GM13976 (cell line): ENCODE measurements around the gene MEGF11.

Experiments used
- DNase-seq: peaks from one replicate; pipeline ENCODE4 v3.0.0; 2012; ENCODE audit warnings: low spot score
- in situ Hi-C: fragments of 300-500 bp; cut with MboI; formaldehyde crosslinking; loops from one replicate; pipeline ENCODE4 v1.12.0; 2022; ENCODE audit warnings: low sequenced_read_pairs, mixed read lengths, inconsistent platforms; ENCODE audit not compliant: unreplicated experiment
- TF ChIP-seq, protein P1 (sequence below): IDR thresholded peaks from 2 replicates; pipeline ENCODE4 v1.5.1; 2012; ENCODE audit warnings: borderline replicate concordance, mild to moderate bottlenecking; ENCODE audit not compliant: insufficient read depth; ENCODE audit errors: extremely low read depth, missing control alignments, control extremely low read depth

Gene MEGF11

DNA sequence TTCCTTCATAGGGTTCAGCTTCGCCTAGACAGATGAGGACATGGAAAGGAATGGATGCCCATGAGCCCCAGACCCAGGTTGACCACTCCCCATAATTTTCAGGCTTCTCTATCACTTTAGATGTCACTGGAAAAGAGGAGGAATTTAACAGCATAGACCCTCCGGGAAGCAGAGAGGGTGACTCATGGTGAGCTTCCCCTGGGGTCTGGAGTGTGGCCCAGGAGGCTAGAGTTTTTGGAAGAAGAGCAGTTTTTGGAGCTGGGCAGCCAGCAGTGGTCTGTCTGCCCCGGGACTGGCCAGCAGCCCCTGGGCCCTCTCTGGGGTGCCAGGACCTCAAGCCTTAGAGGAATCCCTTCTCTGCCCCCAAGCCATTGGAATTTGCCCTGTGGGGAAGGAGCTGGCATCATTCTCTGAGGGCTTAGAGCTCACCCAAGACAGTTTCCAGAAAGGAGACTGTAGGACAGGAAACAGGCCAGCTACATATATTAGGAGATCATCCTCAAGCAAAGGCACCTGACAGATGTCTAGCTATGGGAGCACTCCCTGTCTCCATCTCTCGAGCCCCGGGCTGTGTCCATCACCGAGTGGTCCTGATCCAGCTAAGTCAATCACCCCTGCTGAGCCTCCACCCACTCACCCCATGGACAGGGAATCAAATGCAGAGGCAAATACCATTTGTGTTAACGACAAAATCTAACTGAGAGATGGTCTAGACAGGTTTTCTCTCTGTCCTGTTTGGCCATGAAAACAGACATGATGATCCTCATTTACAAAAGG, 67.3 kb downstream of the MEGF11 start:
- no peak for DNase-seq
- TF ChIP-seq, protein P1, sequence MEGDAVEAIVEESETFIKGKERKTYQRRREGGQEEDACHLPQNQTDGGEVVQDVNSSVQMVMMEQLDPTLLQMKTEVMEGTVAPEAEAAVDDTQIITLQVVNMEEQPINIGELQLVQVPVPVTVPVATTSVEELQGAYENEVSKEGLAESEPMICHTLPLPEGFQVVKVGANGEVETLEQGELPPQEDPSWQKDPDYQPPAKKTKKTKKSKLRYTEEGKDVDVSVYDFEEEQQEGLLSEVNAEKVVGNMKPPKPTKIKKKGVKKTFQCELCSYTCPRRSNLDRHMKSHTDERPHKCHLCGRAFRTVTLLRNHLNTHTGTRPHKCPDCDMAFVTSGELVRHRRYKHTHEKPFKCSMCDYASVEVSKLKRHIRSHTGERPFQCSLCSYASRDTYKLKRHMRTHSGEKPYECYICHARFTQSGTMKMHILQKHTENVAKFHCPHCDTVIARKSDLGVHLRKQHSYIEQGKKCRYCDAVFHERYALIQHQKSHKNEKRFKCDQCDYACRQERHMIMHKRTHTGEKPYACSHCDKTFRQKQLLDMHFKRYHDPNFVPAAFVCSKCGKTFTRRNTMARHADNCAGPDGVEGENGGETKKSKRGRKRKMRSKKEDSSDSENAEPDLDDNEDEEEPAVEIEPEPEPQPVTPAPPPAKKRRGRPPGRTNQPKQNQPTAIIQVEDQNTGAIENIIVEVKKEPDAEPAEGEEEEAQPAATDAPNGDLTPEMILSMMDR = no peak
- in situ Hi-C loops = loop anchor here (25.0 kb wide), 1 partner anchor 549 kb away; no protein-coding TSS in a partner anchor

DNA sequence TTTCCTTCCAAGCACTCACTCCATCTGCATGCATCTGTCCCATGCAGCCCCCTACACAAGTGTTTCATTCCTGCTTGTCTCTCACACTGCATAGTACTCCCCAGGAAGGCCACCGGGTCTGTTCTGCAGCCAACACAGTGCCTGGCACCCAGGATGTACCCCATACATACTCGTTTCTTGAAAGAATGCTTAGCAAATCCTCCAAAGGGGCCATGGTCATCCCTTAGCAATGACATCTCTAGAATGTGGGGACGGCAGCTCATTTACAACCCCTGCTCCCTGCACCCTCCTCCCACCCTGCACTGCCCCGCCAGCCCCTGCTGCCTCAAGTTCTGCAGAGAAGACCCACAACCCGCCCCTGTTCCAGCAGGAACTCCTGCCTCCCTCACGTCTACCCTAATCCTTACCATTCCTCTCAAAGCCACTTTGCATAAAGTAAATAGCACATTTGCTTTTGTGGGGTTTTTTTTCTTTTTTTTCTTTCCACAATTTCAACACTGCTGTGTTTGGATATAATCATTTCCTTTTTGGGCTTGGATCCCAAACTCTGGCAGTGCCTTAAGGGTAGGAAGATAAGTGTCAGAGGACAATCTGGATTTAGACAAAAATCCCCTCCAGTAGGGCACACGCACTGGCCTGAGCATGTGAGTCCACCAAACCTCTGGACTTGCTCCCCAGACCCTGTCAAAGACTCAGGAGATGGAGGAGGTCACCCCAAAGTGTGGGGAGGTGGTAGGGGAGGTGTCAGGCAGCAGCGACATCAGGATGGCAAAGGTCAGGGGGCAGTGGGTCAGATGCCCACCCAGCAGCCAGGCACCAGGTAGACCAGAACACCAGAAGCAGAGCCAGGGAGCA, 68.4 kb downstream of the MEGF11 start:
- in situ Hi-C loops = loop anchor here (25.0 kb wide), 1 partner anchor 548 kb away; no protein-coding TSS in a partner anchor
- TF ChIP-seq, protein P1 = no peak
- DNase-seq = no peak

DNA sequence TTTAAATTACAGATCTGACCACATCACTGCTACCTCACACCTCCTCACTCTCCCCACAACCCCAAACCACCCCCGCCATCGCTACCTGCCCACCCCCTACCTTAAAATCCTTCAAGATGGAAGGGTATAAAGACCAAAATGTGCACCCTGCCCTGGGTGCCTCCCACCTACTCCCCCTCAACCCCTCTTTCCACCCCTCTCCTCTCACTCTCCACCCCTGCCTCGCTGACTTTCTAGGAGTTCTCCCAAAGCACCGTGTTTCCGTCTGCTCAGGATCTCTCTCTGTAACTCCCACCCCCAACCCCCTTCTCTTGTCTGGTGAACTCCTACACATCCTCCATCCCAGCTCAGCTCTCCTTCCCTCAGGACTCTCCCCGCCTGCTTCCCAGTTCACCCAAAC, 69.1 kb downstream of the MEGF11 start:
- DNase-seq = no peak
- TF ChIP-seq, protein P1 = no peak
- in situ Hi-C loops = loop anchor here (25.0 kb wide), 1 partner anchor 547 kb away; no protein-coding TSS in a partner anchor

DNA sequence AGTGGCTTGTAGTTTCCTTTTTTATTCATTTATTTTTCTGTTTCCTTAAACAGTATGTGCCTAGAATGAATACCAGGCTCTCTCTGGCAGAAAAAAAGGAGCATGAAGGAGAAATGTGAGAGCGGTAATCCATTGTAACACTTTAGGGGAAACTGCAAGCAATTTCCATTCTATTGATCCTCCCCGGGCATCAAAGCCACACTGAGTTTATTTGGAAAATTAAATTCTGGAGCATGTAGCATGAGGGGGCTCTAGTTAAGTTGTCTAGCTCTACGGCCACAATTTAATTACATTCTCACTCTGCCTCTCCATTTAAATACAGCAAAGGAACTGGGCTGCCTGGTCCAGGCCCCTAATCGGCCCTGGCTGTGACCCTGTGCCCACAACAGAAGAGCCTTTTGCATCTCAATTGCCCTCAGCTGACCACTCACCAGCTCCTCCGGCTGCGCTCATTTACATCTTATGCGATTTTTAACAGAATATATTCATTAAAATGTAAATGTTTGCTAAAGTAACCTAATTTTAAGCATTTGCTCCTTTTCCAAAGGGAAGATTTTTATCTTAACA, 72.9 kb downstream of the MEGF11 start:
- no peak for DNase-seq
- in situ Hi-C loops = loop anchor here (25.0 kb wide), 1 partner anchor 543 kb away; no protein-coding TSS in a partner anchor
- TF ChIP-seq, protein P1 = no peak

DNA sequence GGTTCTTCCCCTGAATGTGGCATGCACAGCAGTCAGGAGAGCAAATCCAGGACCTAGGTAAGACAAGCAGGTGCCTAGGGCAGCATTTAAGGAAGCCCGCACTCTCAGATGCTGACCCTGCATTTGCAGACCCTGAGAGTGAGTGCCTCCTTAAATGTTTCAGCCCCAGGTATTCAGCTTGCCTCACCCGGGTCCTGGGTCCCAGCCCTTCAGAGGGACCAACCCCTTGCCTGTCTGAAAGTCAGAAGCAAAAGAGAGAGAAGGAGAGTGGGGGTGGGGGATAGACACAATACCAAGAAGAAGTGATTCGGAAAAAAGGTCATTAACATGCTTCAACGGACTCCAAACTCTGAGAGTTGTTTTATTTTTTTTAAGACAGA, 75.0 kb downstream of the MEGF11 start:
- no peak for DNase-seq
- TF ChIP-seq, protein P1 = no peak
- in situ Hi-C loops = loop anchor here (25.0 kb wide), 1 partner anchor 541 kb away; no protein-coding TSS in a partner anchor

DNA sequence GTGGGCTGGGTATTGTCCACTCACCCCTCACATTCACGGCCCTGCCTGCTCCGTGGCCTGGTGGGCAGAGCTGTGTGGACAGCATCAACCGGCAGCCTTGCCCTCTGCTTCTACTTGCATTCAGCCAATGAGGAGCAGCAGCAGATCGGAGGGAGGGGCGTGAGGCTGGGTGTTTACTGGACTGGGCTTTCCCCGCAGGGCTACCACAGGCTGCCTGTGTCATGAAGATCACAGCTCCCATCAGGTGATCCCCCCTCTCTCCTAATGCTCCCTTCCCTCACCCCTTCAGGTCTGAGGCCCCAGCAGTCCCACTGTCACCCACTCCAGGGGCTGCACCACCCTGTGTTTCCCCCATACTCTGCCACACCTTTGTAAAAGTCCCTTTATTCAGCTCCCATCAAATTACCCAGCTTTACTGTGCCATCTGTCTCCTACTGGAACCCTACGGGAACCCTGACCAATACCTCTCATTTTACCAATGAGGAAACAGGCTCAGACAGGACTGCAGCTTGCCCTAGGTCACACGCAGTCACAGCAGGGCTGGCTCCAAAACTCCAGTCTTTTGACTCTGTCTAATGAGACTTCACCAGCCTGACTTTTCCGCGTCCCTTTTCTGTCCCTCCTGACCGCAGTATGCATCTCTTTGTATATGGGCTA, 81.1 kb downstream of the MEGF11 start:
- in situ Hi-C loops = no loop called here
- TF ChIP-seq, protein P1 = no peak
- DNase-seq = no peak
